ENCODE measurements around the gene FRMD4B.

DNA sequence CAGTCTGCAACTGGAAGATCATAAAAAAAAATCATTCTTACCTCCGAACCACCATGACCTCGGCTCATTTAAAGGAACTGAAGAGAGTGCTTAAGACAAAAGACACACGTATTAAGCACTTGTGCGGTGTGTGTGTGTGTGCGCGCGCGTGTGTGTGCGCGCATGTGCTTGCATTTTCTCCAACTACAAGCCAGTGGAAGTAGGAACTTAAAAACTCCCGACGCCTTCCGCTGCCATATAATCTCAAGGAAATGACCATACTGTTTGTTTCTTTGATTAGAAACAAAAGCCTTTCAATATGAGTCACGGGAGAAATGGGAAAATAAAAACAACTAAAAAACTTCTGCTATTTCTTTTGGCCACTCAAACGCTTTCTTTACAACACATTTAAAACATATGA lies 32.4 kb downstream of the FRMD4B start:
- TF ChIP-seq, protein P1, sequence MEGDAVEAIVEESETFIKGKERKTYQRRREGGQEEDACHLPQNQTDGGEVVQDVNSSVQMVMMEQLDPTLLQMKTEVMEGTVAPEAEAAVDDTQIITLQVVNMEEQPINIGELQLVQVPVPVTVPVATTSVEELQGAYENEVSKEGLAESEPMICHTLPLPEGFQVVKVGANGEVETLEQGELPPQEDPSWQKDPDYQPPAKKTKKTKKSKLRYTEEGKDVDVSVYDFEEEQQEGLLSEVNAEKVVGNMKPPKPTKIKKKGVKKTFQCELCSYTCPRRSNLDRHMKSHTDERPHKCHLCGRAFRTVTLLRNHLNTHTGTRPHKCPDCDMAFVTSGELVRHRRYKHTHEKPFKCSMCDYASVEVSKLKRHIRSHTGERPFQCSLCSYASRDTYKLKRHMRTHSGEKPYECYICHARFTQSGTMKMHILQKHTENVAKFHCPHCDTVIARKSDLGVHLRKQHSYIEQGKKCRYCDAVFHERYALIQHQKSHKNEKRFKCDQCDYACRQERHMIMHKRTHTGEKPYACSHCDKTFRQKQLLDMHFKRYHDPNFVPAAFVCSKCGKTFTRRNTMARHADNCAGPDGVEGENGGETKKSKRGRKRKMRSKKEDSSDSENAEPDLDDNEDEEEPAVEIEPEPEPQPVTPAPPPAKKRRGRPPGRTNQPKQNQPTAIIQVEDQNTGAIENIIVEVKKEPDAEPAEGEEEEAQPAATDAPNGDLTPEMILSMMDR (conservative IDR thresholded peaks at IDR 0.05 in 1 of 2, IDR thresholded peaks at IDR 0.05 in 1 of 2; ENCODE audit: extremely low read depth in 1 of 2, insufficient read depth in 1 of 2, low read depth in 1 of 2, low read length in 2 of 2), result no peak
- no peak for TF ChIP-seq EZH2 (IDR thresholded peaks at IDR 0.05; ENCODE audit: borderline replicate concordance, low read length)
